Common myeloid progenitor, CD34-positive (primary cell): ENCODE measurements around the gene STK4.

Experiments used
- CTCF ChIA-PET: fragments of 350-600 bp; sonication (Branson Sonifier 250); formaldehyde crosslinking; loops from one replicate; lab custom pipeline; 2021; ENCODE audit warnings: antibody characterized with exemption; lab: Charles Lee
- POLR2A ChIA-PET: fragments of 350-600 bp; sonication (Branson Sonifier 250); formaldehyde crosslinking; loops from one replicate; lab custom pipeline; 2021; ENCODE audit warnings: antibody characterized with exemption; lab: Charles Lee
- DNase-seq, 3 donors: peaks; one replicate each; pipeline versions ENCODE4 v3.0.0 to v3.0.0-alpha.2; 2013
- H3K27ac ChIP-seq, 2 experiments: 1 replicate in 1 of 2; 2 replicates in 1 of 2; pipeline ENCODE4 v1.7.0; 2013; ENCODE audit warnings: inconsistent platforms in 2 of 2, low read length in 2 of 2, mild to moderate bottlenecking in 2 of 2, low read depth in 1 of 2, moderate library complexity in 1 of 2; ENCODE audit not compliant: severe bottlenecking in 2 of 2, insufficient read depth in 1 of 2, poor library complexity in 1 of 2
- H3K27me3 ChIP-seq, 5 experiments: replicated peaks in 2 of 5; 1 replicate in 3 of 5; 2 replicates in 2 of 5; pipeline versions ENCODE4 v1.6.1 to v1.7.0; 2013; ENCODE audit warnings: low read length in 4 of 5, mild to moderate bottlenecking in 2 of 5, moderate library complexity in 2 of 5, inconsistent platforms in 1 of 5; ENCODE audit not compliant: insufficient read depth in 5 of 5, control insufficient read depth in 4 of 5
- H3K36me3 ChIP-seq, 4 experiments: 1 replicate in 2 of 4; 2 replicates in 2 of 4; pipeline versions ENCODE4 v1.6.1 to v1.7.0; 2013; ENCODE audit warnings: low read length in 3 of 4, control low read depth in 1 of 4, mild to moderate bottlenecking in 1 of 4; ENCODE audit not compliant: control insufficient read depth in 4 of 4, insufficient read depth in 4 of 4
- H3K4me1 ChIP-seq, 4 experiments: 1 replicate in 3 of 4; 2 replicates in 1 of 4; pipeline versions ENCODE4 v1.6.1 to v1.7.1; 2013; ENCODE audit warnings: low read length in 3 of 4, mild to moderate bottlenecking in 3 of 4, control low read depth in 1 of 4, inconsistent platforms in 1 of 4, moderate library complexity in 1 of 4; ENCODE audit not compliant: control insufficient read depth in 4 of 4, insufficient read depth in 4 of 4; ENCODE audit errors: control extremely low read depth in 1 of 4
- H3K4me3 ChIP-seq, 7 experiments: 1 replicate in 4 of 7; 2 replicates in 3 of 7; pipeline versions ENCODE4 v1.5.1 to v1.7.0; 2013; ENCODE audit warnings: mild to moderate bottlenecking in 7 of 7, low read length in 6 of 7, moderate library complexity in 6 of 7, inconsistent platforms in 2 of 7, low read depth in 2 of 7, control low read depth in 1 of 7; ENCODE audit not compliant: insufficient read depth in 4 of 7, control insufficient read depth in 1 of 7; ENCODE audit errors: extremely low read depth in 1 of 7
- H3K9me3 ChIP-seq, 5 experiments: 1 replicate in 4 of 5; 2 replicates in 1 of 5; pipeline versions ENCODE4 v1.6.1 to v1.7.1; 2013; ENCODE audit warnings: low read length in 4 of 5, mild to moderate bottlenecking in 2 of 5, inconsistent platforms in 1 of 5, low read depth in 1 of 5, moderate library complexity in 1 of 5; ENCODE audit not compliant: control insufficient read depth in 4 of 5, insufficient read depth in 2 of 5; ENCODE audit errors: control extremely low read depth in 1 of 5
- WGBS: methylation state at CpG from one replicate; pipeline ENCODE4 v1.1.5; 2013; ENCODE audit not compliant: insufficient coverage; 5-methylcytosine and 5-hydroxymethylcytosine counted together

The STK4 gene

GRCh38 chr20:45047581-45048119 is 81.3 kb downstream of the STK4 start:
- Histone ChIP-seq H3K4me1 (peaks cover 7 to 27% (median 21%) of the 10 kb centered on the region in 4 experiments), H3K27ac (no peak overlapping the region), H3K4me3 (no peak overlapping the region), H3K36me3 (peaks cover 3 to 25% (median 8%) of the 10 kb centered on the region in 4 experiments), H3K27me3 (no peaks in the 10 kb centered on the region), H3K9me3 (no peaks in the 10 kb centered on the region)
- no peak for DNase-seq
- POLR2A ChIA-PET = no interaction called here
- CTCF ChIA-PET = interaction anchor here (0.7 to 15.9 kb wide), 3 partner anchors 8 to 65 kb away, joined by 3 to 199 read pairs (median 3); no protein-coding TSS in a partner anchor
- 100% methylated on average over 2 of the region's 2 CpGs for WGBS

- Histone ChIP-seq H3K4me1 (peaks cover 7 to 39% (median 23%) of the 10 kb centered on the region in 4 experiments), H3K9me3 (no peaks in the 10 kb centered on the region), H3K36me3 (peaks cover 6 to 26% (median 12%) of the 10 kb centered on the region in 4 experiments), H3K4me3 (no peak overlapping the region), H3K27me3 (no peaks in the 10 kb centered on the region), H3K27ac (no peak overlapping the region)
- DNase-seq = no peak
- POLR2A ChIA-PET = no interaction called here
- CTCF ChIA-PET = interaction anchor here (0.8 to 15.9 kb wide), 14 partner anchors 8 to 262 kb away, joined by 3 to 199 read pairs (median 4); no protein-coding TSS in a partner anchor
- WGBS = 80% methylated on average over 1 of the region's 3 CpGs
These were observed 83.1 kb downstream of the STK4 start for GRCh38 chr20:45049438-45049837.

- DNase-seq = peak in 2 of 3 donors; percentile 54 to 62
- Histone ChIP-seq H3K36me3 (peaks cover 8 to 30% (median 16%) of the 10 kb centered on the region in 4 experiments), H3K4me1 (peaks cover 7 to 39% (median 23%) of the 10 kb centered on the region in 4 experiments), H3K4me3 (no peak overlapping the region), H3K9me3 (no peaks in the 10 kb centered on the region), H3K27me3 (no peaks in the 10 kb centered on the region), H3K27ac (no peak overlapping the region)
- WGBS = 71% methylated on average over 3 of the region's 5 CpGs
- ChIA-PET CTCF (interaction anchor here (0.6 to 15.9 kb wide), 15 partner anchors 8 to 262 kb away, joined by 3 to 199 read pairs (median 4); no protein-coding TSS in a partner anchor), POLR2A (no interaction called here)
These were observed 83.7 kb downstream of the STK4 start for GRCh38 chr20:45049904-45050471.

GRCh38 chr20:45051204-45052060 is 85.1 kb downstream of the STK4 start:
- peak overlapping the region in 1 of 7 experiments; percentile 8 for H3K4me3 ChIP-seq
- peak in 2 of 3 donors; percentile 54 to 71 for DNase-seq
- H3K27ac ChIP-seq = peak overlapping the region in 1 of 2 experiments; percentile 17
- WGBS = no CpG with 5 or more reads among the region's 3 CpGs
- H3K36me3 ChIP-seq = peaks cover 13 to 30% (median 17%) of the 10 kb centered on the region in 4 experiments
- H3K9me3 ChIP-seq = no peaks in the 10 kb centered on the region
- ChIA-PET POLR2A (no interaction called here), CTCF (interaction anchor here (1.0 to 15.9 kb wide), 8 partner anchors 9 to 242 kb away, joined by 3 to 199 read pairs (median 5); no protein-coding TSS in a partner anchor)
- peaks cover 7 to 39% (median 23%) of the 10 kb centered on the region in 4 experiments for H3K4me1 ChIP-seq
- H3K27me3 ChIP-seq = no peaks in the 10 kb centered on the region

- ChIA-PET POLR2A (no interaction called here), CTCF (interaction anchor here (1.0 to 15.9 kb wide), 4 partner anchors 9 to 40 kb away, joined by 4 to 199 read pairs (median 11); no protein-coding TSS in a partner anchor)
- peaks cover 7 to 39% (median 23%) of the 10 kb centered on the region in 4 experiments for H3K4me1 ChIP-seq
- DNase-seq = peak in 2 of 3 donors; percentile 38 to 53
- no peaks in the 10 kb centered on the region for H3K9me3 ChIP-seq
- no peaks in the 10 kb centered on the region for H3K27me3 ChIP-seq
- H3K27ac ChIP-seq = peak overlapping the region; percentile 2 to 60
- 73% methylated on average over 4 of the region's 7 CpGs for WGBS
- peaks cover 19 to 42% (median 24%) of the 10 kb centered on the region in 4 experiments for H3K36me3 ChIP-seq
- H3K4me3 ChIP-seq = peak overlapping the region in 1 of 7 experiments; percentile 7
These were observed 86.6 kb downstream of the STK4 start for GRCh38 chr20:45052698-45053429.
